Measurements from ENCODE around the gene COL2A1.

The COL2A1 gene

GRCh38 chr12:48004053-48004941, at the start of gene COL2A1:
Gene COL2A1, minus strand, starts transcription at chr12:48004476. Its CDS starts 155 bp downstream, at chr12:48004321.
- no peak for DNase-seq (ENCODE audit: low read depth)

GRCh38 chr12:48053883-48054282, 49.6 kb upstream of the COL2A1 start:
- no peak for DNase-seq (ENCODE audit: low read depth)

- DNase-seq (ENCODE audit: low read depth), result no peak
These were observed 48.8 kb upstream of the COL2A1 start for GRCh38 chr12:48053122-48053521.

GRCh38 chr12:48051681-48052080, 47.4 kb upstream of the COL2A1 start:
- no peak for DNase-seq (ENCODE audit: low read depth)

- DNase-seq (ENCODE audit: low read depth), result no peak
These were observed 45.9 kb upstream of the COL2A1 start for GRCh38 chr12:48050174-48050573.

GRCh38 chr12:48045965-48046518, 41.8 kb upstream of the COL2A1 start:
- DNase-seq (ENCODE audit: low read depth), result no peak

- DNase-seq (ENCODE audit: low read depth), result no peak
These were observed 41.0 kb upstream of the COL2A1 start for GRCh38 chr12:48045061-48045846.

- no peak for DNase-seq (ENCODE audit: low read depth)
These were observed 40.1 kb upstream of the COL2A1 start for GRCh38 chr12:48044396-48044795.

- DNase-seq (ENCODE audit: low read depth), result no peak
These were observed 39.5 kb upstream of the COL2A1 start for GRCh38 chr12:48043771-48044170.

- no peak for DNase-seq (ENCODE audit: low read depth)
These were observed 37.5 kb upstream of the COL2A1 start for GRCh38 chr12:48041591-48042423.

- no peak for DNase-seq (ENCODE audit: low read depth)
These were observed 36.1 kb upstream of the COL2A1 start for GRCh38 chr12:48040354-48040753.

GRCh38 chr12:48039151-48039550, 34.9 kb upstream of the COL2A1 start:
- no peak for DNase-seq (ENCODE audit: low read depth)

- DNase-seq (ENCODE audit: low read depth), result no peak
These were observed 33.8 kb upstream of the COL2A1 start for GRCh38 chr12:48038085-48038484.

- DNase-seq (ENCODE audit: low read depth), result no peak
These were observed 33.1 kb upstream of the COL2A1 start for GRCh38 chr12:48037267-48037915.

- DNase-seq (ENCODE audit: low read depth), result no peak
These were observed 32.5 kb upstream of the COL2A1 start for GRCh38 chr12:48036818-48037217.

GRCh38 chr12:48034835-48035805, 30.8 kb upstream of the COL2A1 start:
- no peak for DNase-seq (ENCODE audit: low read depth)

GRCh38 chr12:48033451-48033850, 29.2 kb upstream of the COL2A1 start:
- no peak for DNase-seq (ENCODE audit: low read depth)

- no peak for DNase-seq (ENCODE audit: low read depth)
These were observed 28.3 kb upstream of the COL2A1 start for GRCh38 chr12:48032597-48032996.

GRCh38 chr12:48031135-48031960, 27.1 kb upstream of the COL2A1 start:
- no peak for DNase-seq (ENCODE audit: low read depth)

All from activated T-helper 9 cell treated with anti-CD3 and anti-CD28 coated beads, Interleukin-2, amount 50 U/mL, for 16 hours (primary cell).